Transverse colon (tissue), 3 donors: ENCODE data around the gene ZBTB44.

Experiments used
- POLR2A ChIP-seq: fragments of 450-650 bp; IDR thresholded peaks from one replicate; pipeline ENCODE4 v1.6.1; 2016; ENCODE audit warnings: antibody characterized with exemption, mild to moderate bottlenecking, moderate library complexity
- TF ChIP-seq, protein P1 (sequence below), 5 experiments: fragments of 200-600 bp in 3 of 5; fragments of 450-650 bp in 2 of 5; sonication (generic) in 3 of 5; IDR thresholded peaks; 1 replicate in 2 of 5; 2 replicates in 3 of 5; pipeline ENCODE4 v1.5.1; 2016 to 2017; ENCODE audit warnings: antibody characterized with exemption in 5 of 5, inconsistent platforms in 3 of 5, mild to moderate bottlenecking in 2 of 5, moderate library complexity in 1 of 5

DNA sequence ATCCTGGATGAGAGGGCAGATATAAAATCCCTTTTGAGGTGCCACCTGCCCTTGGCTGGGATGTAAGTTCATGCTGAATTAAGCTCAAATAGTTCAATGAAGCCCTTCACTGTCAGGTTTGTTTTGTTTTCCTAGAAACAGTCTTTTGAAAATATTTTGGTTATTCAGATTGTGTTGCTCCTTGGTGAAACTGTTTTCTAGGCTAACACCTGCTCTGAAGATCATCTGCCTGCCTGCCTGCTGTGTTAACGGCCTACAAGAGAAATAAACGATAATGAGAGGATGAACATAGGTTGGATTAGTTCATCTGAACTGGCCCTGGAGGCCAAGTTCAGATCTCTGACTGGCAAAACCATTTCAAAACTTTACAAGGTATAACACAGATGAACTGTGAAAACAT, 67.4 kb downstream of the ZBTB44 start:
- TF ChIP-seq, protein P1, sequence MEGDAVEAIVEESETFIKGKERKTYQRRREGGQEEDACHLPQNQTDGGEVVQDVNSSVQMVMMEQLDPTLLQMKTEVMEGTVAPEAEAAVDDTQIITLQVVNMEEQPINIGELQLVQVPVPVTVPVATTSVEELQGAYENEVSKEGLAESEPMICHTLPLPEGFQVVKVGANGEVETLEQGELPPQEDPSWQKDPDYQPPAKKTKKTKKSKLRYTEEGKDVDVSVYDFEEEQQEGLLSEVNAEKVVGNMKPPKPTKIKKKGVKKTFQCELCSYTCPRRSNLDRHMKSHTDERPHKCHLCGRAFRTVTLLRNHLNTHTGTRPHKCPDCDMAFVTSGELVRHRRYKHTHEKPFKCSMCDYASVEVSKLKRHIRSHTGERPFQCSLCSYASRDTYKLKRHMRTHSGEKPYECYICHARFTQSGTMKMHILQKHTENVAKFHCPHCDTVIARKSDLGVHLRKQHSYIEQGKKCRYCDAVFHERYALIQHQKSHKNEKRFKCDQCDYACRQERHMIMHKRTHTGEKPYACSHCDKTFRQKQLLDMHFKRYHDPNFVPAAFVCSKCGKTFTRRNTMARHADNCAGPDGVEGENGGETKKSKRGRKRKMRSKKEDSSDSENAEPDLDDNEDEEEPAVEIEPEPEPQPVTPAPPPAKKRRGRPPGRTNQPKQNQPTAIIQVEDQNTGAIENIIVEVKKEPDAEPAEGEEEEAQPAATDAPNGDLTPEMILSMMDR (IDR thresholded peaks at IDR 0.05): no peak
- no peak for TF ChIP-seq POLR2A
